NCI-H146 treated with DMSO at 0.1 percent for 48 hours (cell line): ENCODE data around the gene PRDM16.

Experiments
- DNase-seq: peaks from one replicate; lab custom pipeline; 2025; ENCODE audit not compliant: unreplicated experiment; lab: John Stamatoyannopoulos, UW

PRDM16 gene

GRCh38 chr1:3363756-3364155 is 294.8 kb downstream of the PRDM16 start:
- no peak for DNase-seq

GRCh38 chr1:3364551-3364950 is 295.5 kb downstream of the PRDM16 start:
- no peak for DNase-seq

DNA sequence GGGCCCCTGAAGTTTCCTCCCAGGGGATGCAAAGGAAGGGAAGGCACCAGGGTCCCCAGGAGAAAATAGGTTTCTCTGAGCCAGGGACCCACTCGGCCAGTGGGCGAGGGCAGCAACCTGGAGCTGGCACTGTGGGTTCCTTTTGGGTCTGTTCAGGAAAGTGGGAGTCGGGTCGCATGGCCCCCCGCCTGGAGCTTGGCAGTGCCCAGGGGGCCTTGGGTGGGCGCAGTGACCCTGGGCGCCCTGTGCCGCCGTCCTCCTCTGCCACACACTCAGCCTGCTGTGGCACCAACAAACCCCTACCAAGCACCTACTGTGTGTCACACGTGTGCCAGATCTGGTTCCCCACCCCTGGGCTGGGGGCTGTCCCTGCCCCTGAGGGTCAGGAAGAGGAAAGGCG is 296.0 kb downstream of the PRDM16 start:
- DNase-seq = no peak

- no peak for DNase-seq
These were observed 296.6 kb downstream of the PRDM16 start for GRCh38 chr1:3365523-3366125.

GRCh38 chr1:3366126-3367051 is 297.4 kb downstream of the PRDM16 start:
- no peak for DNase-seq

DNA sequence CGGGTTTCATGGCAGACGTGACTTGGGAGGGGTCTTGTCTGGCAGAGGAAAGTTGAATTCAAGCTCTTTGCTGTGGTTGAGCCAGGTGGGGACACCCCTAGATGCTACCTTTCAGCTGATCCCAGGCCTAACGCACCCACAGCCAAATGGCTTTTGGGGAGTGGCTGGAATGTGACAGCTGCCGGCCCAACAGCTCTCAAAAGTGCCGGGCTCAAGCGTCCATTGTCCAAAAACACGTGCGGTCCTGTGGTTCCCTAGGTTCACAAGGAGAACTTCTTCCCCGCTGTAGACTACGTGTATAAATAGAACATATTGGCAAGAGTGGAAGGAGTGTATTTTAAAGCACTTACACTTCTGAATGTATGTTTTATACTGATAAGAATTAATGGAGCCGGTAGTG is 298.4 kb downstream of the PRDM16 start:
- no peak for DNase-seq

GRCh38 chr1:3368059-3368458 is 299.1 kb downstream of the PRDM16 start:
- DNase-seq = no peak

GRCh38 chr1:3368711-3369445 is 299.9 kb downstream of the PRDM16 start:
- DNase-seq = no peak

DNA sequence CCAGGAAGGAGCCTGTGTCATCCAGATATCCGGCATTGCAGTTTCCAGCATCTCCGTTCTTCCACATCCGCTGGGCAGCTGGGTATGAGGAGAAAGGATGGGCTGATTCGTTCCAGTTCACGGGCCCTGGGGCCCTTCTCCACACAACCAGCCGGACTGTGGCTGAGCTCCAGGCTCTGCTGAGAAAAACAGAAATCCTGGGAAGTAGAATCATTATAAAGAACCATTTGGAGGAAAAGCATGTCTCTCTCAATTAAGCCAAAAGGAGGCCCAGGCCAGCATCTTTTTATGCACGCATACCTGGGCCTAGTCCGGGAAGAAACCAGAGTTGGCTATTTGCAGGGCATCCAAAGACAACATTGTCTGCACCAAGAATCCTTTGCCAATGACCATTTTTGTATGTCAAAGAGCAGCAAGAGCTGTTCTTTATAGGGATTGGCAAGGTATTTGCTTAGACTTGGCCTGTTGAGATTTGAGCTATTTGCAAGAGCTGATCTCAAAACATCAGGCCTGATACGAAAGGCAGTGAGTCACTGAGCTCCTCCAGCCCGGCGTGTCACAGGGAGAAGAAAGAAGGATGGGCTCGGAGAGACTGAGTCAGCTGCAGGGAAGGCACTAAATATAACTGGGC is 300.6 kb downstream of the PRDM16 start:
- no peak for DNase-seq

DNA sequence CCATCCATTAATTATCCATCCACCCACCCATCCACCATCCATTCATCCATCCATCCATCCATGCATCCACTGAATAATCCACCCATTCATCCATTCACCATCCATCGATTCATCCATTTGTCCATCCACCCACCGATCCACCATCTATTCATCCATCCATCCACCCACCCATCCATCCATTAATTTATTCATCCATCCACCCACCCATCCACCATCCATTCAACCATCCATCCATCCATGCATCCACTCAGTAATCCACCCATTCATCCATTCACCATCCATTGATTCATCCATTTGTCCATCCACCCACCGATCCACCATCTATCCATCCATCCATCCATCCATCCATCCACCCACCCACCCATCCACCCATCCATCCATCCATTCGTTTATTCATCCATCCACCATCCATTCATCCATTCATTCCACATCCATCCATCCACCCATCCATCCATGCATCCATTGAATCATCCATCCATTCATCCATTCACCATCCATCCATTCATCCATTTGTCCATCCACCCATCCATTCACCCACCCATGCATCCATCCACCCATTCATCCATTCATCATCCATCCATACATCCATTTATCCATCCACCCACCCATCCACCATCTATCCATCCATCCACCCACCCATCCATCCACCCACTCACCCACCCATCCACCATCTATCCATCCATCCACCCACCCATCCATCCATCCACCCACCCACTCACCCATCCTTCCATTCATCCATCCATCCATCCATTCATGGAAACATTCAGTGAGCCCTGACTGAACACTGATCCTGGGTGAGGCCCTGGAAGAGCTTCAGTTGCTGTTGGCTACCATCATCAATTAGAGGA is 302.1 kb downstream of the PRDM16 start:
- no peak for DNase-seq

GRCh38 chr1:3372317-3372716 is 303.3 kb downstream of the PRDM16 start:
- no peak for DNase-seq

GRCh38 chr1:3373175-3373574 is 304.2 kb downstream of the PRDM16 start:
- no peak for DNase-seq

DNA sequence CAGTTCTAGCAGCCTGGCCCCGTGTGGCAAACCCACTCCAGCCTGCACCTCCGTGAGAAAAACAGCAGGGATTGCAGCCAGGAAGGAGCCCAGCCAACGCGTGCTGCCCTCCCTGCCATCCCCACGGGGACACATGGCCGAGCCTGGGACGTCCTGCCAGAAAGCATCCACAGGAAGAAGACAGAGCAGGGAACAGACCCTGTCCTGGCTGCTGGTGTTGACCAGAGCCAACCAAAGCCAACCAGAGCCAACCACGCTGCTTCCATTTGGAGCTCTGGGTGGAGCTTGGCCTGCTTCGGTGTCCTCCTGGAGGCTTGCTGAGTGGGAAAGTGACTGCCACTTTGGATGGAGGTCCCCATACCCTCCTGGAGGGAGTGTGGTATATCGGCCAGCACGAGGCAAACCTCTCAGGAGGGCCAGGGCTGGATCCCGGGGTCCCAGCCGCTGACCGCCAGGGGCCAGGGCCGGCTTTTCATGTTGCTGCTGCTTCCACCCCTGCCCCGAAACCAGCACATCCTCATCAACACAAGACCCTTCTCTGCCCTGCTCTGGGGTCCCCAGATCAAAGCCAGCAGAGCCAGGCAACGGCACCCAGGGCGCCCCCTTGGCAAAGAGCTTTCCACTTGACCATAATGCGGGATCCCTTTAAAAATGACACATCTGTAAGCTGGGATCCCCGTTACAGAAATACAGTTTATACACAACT is 304.9 kb downstream of the PRDM16 start:
- DNase-seq = no peak

GRCh38 chr1:3375245-3375644 is 306.2 kb downstream of the PRDM16 start:
- no peak for DNase-seq

DNA sequence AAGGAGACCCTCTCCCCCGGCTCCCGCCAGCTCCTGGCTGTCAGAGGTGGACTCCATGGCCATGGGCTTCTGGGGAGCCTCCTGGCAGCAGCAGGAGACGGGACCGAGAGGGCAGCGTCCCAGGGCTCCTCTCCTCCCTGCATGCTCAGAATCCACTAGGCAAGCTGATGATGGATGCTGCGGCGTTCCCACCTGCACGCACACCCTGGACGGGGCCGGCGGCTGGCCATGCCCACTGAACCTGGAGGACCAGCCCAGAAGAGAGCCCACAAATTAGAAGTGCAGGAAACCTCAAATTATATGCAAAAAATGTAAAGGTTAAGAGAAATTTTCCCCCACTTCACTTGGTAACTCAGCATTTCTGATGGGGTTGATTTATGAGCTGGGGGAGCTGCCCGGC is 308.2 kb downstream of the PRDM16 start:
- DNase-seq = no peak

- DNase-seq = no peak
These were observed 308.7 kb downstream of the PRDM16 start for GRCh38 chr1:3377604-3378279.

- no peak for DNase-seq
These were observed 309.6 kb downstream of the PRDM16 start for GRCh38 chr1:3378411-3379208.

GRCh38 chr1:3379934-3380333 is 310.9 kb downstream of the PRDM16 start:
- DNase-seq = no peak
